ENCODE data around the gene RUNDC3A. TPM values are rescaled to one million over a fixed set of nuclear protein-coding genes. Genes with fewer than 3 reads are reported as not detected.

The RUNDC3A gene
- total RNA-seq, 2 donors from 2014 or later: 0.81 TPM; not detected in 1

DNA sequence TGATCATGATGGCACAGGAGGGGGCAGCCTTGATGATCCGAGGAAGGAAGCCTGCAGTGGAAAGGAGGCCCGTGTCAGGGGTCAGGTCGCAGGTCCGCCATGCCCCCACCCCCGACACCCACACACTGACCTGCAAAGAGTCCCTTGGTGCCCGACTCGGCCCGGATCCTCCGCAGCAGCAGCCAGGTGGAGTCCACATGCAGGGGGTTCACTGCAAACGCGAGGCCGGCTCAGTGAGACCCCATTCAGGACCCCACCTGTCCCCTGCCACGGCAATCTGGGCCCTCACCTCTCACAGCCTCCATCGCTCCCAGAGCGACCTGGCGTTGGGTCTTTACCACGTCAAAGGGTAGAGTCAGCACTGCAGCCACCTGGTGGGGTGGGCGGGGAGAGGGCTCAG lies 11.7 kb downstream of the RUNDC3A start:
- Histone ChIP-seq H3K4me1 (ENCODE audit: control insufficient read depth in 1 of 2, low read depth in 2 of 2) (peaks cover 8 to 9% of the 10 kb centered on the region in 2 donors), H3K4me3 (no peak overlapping the region), H3K36me3 (peaks cover 31% of the 10 kb centered on the region), H3K9me3 (no peaks in the 10 kb centered on the region), H3K27me3 (replicated peaks; ENCODE audit: insufficient read depth) (peaks cover 19% of the 10 kb centered on the region), H3K27ac (no peak overlapping the region)
- ATAC-seq (ENCODE audit: insufficient number of reproducible peaks, low FRiP score, low read depth) (no peak), DNase-seq (ENCODE audit: low spot score) (no peak)
- TF ChIP-seq, protein P1, sequence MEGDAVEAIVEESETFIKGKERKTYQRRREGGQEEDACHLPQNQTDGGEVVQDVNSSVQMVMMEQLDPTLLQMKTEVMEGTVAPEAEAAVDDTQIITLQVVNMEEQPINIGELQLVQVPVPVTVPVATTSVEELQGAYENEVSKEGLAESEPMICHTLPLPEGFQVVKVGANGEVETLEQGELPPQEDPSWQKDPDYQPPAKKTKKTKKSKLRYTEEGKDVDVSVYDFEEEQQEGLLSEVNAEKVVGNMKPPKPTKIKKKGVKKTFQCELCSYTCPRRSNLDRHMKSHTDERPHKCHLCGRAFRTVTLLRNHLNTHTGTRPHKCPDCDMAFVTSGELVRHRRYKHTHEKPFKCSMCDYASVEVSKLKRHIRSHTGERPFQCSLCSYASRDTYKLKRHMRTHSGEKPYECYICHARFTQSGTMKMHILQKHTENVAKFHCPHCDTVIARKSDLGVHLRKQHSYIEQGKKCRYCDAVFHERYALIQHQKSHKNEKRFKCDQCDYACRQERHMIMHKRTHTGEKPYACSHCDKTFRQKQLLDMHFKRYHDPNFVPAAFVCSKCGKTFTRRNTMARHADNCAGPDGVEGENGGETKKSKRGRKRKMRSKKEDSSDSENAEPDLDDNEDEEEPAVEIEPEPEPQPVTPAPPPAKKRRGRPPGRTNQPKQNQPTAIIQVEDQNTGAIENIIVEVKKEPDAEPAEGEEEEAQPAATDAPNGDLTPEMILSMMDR (IDR thresholded peaks at IDR 0.05): no peak

DNA sequence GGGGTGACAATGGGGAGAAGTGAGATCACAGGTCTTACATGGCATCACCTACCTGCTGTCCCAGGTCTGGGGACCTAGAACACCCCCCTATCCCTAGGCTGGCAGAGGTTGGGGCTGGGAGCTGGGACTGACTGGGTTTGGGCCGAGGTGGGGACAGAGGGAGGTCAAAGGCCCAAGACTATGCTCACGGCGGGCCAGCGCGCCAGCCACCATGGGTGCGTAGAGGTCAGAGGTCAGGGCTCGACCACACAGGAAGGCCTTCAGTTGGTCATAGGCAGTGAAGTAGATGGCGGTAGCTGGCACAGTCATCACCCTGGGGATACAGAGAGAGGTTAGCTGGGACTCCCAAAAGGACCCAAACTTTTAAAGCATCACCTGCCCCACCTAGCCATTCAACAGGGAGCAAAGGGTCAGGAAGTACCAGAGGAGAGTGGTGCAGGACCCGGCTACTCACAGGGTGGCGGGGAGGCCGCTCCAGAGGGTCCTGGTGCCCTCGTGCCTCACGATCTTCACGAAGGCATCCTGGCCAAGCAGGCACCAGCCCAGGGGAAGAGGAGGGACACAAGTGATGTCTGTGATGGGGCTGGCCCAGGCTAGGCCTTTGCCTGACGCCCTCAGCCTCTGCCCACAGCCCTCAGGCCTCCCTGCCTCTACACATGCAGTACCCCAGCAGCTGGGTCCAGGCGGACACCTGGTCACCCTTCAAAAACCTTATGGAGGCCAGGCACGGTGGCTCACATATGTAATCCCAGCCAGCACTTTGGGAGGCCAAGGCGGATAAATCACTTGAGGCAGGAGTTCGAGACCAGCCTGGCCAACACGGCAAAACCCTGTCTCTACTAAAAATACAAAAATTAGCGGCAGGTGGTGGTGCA lies 13.1 kb downstream of the RUNDC3A start:
- TF ChIP-seq, protein P1 (IDR thresholded peaks at IDR 0.05): no peak
- DNase-seq (ENCODE audit: low spot score): no peak
- ATAC-seq (ENCODE audit: insufficient number of reproducible peaks, low FRiP score, low read depth): no peak
- H3K4me3 ChIP-seq: no peak overlapping the region
- H3K4me1 ChIP-seq (ENCODE audit: control insufficient read depth in 1 of 2, low read depth in 2 of 2): peaks cover 8 to 19% of the 10 kb centered on the region in 2 donors
- H3K27me3 ChIP-seq (replicated peaks; ENCODE audit: insufficient read depth): peaks cover 14% of the 10 kb centered on the region
- no peaks in the 10 kb centered on the region for H3K9me3 ChIP-seq
- no peak overlapping the region for H3K27ac ChIP-seq
- H3K36me3 ChIP-seq: peaks cover 31% of the 10 kb centered on the region

DNA sequence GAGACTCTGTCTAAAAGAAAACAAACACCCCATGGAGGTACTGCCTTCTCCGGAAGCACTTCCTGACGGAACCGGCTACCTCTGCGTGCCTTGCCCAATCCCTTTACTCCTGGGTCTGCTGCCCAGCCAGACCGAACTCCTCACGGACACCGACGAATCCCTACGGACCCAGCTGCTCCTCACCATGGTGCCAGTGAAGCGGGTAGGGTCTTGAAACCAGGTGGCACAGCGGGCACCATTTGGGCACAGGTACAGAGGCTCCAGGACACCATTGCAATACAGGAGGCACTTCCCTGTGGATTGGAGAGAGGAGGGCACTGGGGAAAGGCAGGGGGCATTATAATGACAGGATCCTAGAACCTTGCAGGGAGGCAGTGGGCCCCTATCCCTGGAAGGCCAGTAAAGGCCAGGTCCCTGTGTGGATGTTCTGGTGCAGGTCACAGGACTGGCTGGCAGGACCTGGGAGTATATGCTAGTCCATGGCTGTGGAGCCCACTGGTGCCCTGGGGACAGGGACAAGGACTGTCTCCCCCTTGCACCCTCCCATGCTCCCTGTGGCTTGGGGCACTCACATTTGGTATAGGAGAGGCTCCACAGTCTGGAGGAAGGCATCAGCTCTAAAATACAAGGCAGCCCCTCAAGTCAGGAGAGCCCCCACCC lies 14.0 kb downstream of the RUNDC3A start:
- Histone ChIP-seq H3K9me3 (no peaks in the 10 kb centered on the region), H3K4me1 (ENCODE audit: control insufficient read depth in 1 of 2, low read depth in 2 of 2) (peaks cover 8 to 22% of the 10 kb centered on the region in 2 donors), H3K27me3 (replicated peaks; ENCODE audit: insufficient read depth) (peaks cover 6% of the 10 kb centered on the region), H3K27ac (no peak overlapping the region), H3K36me3 (peaks cover 31% of the 10 kb centered on the region), H3K4me3 (no peak overlapping the region)
- ATAC-seq (ENCODE audit: insufficient number of reproducible peaks, low FRiP score, low read depth): no peak
- DNase-seq (ENCODE audit: low spot score): no peak
- TF ChIP-seq, protein P1 (IDR thresholded peaks at IDR 0.05): no peak

DNA sequence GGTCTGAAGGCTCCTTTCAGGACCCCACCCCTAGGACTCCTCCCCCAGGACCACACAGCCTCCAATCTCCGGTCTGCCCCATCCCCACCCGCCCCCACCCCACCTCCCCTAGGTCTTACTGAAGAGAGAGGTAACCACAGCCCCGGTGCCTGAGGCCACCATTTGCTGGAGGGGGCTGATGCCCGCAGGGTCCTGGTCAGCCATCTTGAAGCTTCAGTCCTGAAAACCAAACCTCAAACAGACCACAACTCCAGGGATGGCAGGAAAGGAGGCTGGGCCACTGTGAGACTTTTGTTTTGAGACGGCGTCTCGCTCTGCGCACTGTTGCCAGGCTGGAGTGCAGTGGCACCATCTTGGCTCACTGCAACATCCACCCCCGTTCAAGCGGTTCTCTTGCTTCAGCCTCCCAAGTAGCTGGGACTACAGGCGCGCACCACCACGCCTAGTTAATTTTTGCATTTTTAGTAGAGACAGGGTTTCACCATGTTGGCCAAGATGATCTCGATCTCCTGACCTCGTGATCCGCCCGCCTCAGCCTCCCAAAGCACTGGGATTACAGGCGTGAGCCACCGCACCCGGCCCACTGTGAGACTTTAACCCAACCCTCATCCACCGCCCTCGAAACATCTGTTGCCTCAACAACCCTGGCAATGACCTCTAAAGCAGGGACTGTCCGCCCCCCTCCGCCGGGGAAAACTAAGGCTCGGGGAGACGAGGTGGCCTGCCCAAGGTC lies 15.1 kb downstream of the RUNDC3A start:
- no peak overlapping the region for H3K27ac ChIP-seq
- ATAC-seq (ENCODE audit: insufficient number of reproducible peaks, low FRiP score, low read depth) (no peak), DNase-seq (ENCODE audit: low spot score) (no peak)
- peaks cover 31% of the 10 kb centered on the region for H3K36me3 ChIP-seq
- H3K9me3 ChIP-seq: no peaks in the 10 kb centered on the region
- H3K4me1 ChIP-seq (ENCODE audit: control insufficient read depth in 1 of 2, low read depth in 2 of 2): peaks cover 8 to 22% of the 10 kb centered on the region in 2 donors
- peak overlapping the region; percentile 84 for H3K4me3 ChIP-seq
- TF ChIP-seq, protein P1 (IDR thresholded peaks at IDR 0.05): no peak
- no peaks in the 10 kb centered on the region for H3K27me3 ChIP-seq (replicated peaks; ENCODE audit: insufficient read depth)

All from thoracic aorta (tissue), 2 donors.